ENCODE measurements around the gene BRPF1. TPM values are rescaled to one million over a fixed set of nuclear protein-coding genes. Genes with fewer than 3 reads are reported as not detected.

Gene BRPF1
- total RNA-seq, 2 experiments from 2014 or later, result 23.3 to 25.9 TPM

- ATAC-seq (no peak), DNase-seq (no peak)
- POLR2A ChIA-PET, result no interaction called here
- intact Hi-C loops (cut with DNase I, micrococcal nuclease), result no loop called here
- no peaks in the 10 kb centered on the region for H3K4me1 Mint-ChIP-seq
- peaks cover 35% of the 10 kb centered on the region for H3K36me3 Mint-ChIP-seq (ENCODE audit: low read depth)
- no peak overlapping the region for H3K4me3 Mint-ChIP-seq
- H3K9me3 Mint-ChIP-seq (ENCODE audit: low read depth), result no peaks in the 10 kb centered on the region
- CTCF ChIA-PET, result interaction anchor here (0.6 to 0.7 kb wide), 2 partner anchors 297 to 337 kb away, joined by 3 read pairs; no protein-coding TSS in a partner anchor
- no peak overlapping the region for H3K27ac Mint-ChIP-seq
- H3K27me3 Mint-ChIP-seq, result no peaks in the 10 kb centered on the region
Measured at GRCh38 chr3:9690451-9691450, 40.8 kb upstream of the BRPF1 start.

GRCh38 chr3:9691636-9692035 lies 39.9 kb upstream of the BRPF1 start:
- H3K4me1 Mint-ChIP-seq, result no peaks in the 10 kb centered on the region
- DNase-seq, result no peak
- no peak overlapping the region for H3K27ac Mint-ChIP-seq
- H3K4me3 Mint-ChIP-seq, result no peak overlapping the region
- CTCF ChIA-PET, result interaction anchor here (0.6 to 0.7 kb wide), 2 partner anchors 22 to 25 kb away, joined by 3 read pairs; no protein-coding TSS in a partner anchor
- intact Hi-C loops (cut with DNase I, micrococcal nuclease), result no loop called here
- H3K9me3 Mint-ChIP-seq (ENCODE audit: low read depth), result no peaks in the 10 kb centered on the region
- H3K27me3 Mint-ChIP-seq, result no peaks in the 10 kb centered on the region
- ATAC-seq, result no peak
- POLR2A ChIA-PET, result no interaction called here
- peaks cover 32% of the 10 kb centered on the region for H3K36me3 Mint-ChIP-seq (ENCODE audit: low read depth)

- H3K27me3 Mint-ChIP-seq, result no peaks in the 10 kb centered on the region
- H3K4me3 Mint-ChIP-seq, result no peak overlapping the region
- H3K27ac Mint-ChIP-seq, result no peak overlapping the region
- POLR2A ChIA-PET, result interaction anchor here (0.6 kb wide), 1 partner anchor 37 kb away, joined by 3 read pairs; no protein-coding TSS in a partner anchor
- DNase-seq, result no peak
- H3K4me1 Mint-ChIP-seq, result no peaks in the 10 kb centered on the region
- CTCF ChIA-PET, result interaction anchor here (0.6 to 0.7 kb wide), 2 partner anchors 23 to 25 kb away, joined by 3 read pairs; no protein-coding TSS in a partner anchor
- H3K9me3 Mint-ChIP-seq (ENCODE audit: low read depth), result no peaks in the 10 kb centered on the region
- H3K36me3 Mint-ChIP-seq (ENCODE audit: low read depth), result peaks cover 29% of the 10 kb centered on the region
- intact Hi-C loops (cut with DNase I, micrococcal nuclease), result no loop called here
- no peak for ATAC-seq
Measured at GRCh38 chr3:9692416-9692815, 39.1 kb upstream of the BRPF1 start.

GRCh38 chr3:9695345-9695744 lies 36.2 kb upstream of the BRPF1 start:
- Mint-ChIP-seq H3K36me3 (ENCODE audit: low read depth) (peaks cover 33% of the 10 kb centered on the region), H3K27ac (no peak overlapping the region), H3K9me3 (ENCODE audit: low read depth) (no peaks in the 10 kb centered on the region), H3K4me1 (no peaks in the 10 kb centered on the region), H3K27me3 (no peaks in the 10 kb centered on the region), H3K4me3 (no peak overlapping the region)
- ChIA-PET POLR2A (no interaction called here), CTCF (interaction anchor here (0.7 to 1.2 kb wide), 2 partner anchors 10 to 11 kb away, joined by 3 to 4 read pairs; no protein-coding TSS in a partner anchor)
- no peak for DNase-seq
- intact Hi-C loops (cut with DNase I, micrococcal nuclease), result no loop called here
- ATAC-seq, result no peak

- Mint-ChIP-seq H3K27ac (no peak overlapping the region), H3K4me3 (no peak overlapping the region), H3K27me3 (no peaks in the 10 kb centered on the region), H3K36me3 (ENCODE audit: low read depth) (peaks cover 35% of the 10 kb centered on the region), H3K9me3 (ENCODE audit: low read depth) (no peaks in the 10 kb centered on the region), H3K4me1 (no peaks in the 10 kb centered on the region)
- ATAC-seq, result no peak
- CTCF ChIA-PET, result no interaction called here
- POLR2A ChIA-PET, result no interaction called here
- DNase-seq, result no peak
- intact Hi-C loops (cut with DNase I, micrococcal nuclease), result no loop called here
Measured at GRCh38 chr3:9695746-9696145, 35.8 kb upstream of the BRPF1 start.

GRCh38 chr3:9696480-9697220 lies 34.9 kb upstream of the BRPF1 start:
- no peaks in the 10 kb centered on the region for H3K27me3 Mint-ChIP-seq
- no peak for DNase-seq
- no peak overlapping the region for H3K4me3 Mint-ChIP-seq
- POLR2A ChIA-PET, result no interaction called here
- no peak overlapping the region for H3K27ac Mint-ChIP-seq
- H3K4me1 Mint-ChIP-seq, result no peaks in the 10 kb centered on the region
- no peaks in the 10 kb centered on the region for H3K9me3 Mint-ChIP-seq (ENCODE audit: low read depth)
- H3K36me3 Mint-ChIP-seq (ENCODE audit: low read depth), result peaks cover 36% of the 10 kb centered on the region
- intact Hi-C loops (cut with DNase I, micrococcal nuclease), result no loop called here
- ATAC-seq, result no peak
- CTCF ChIA-PET, result no interaction called here

GRCh38 chr3:9697892-9698291 lies 33.6 kb upstream of the BRPF1 start:
- no peaks in the 10 kb centered on the region for H3K9me3 Mint-ChIP-seq (ENCODE audit: low read depth)

GRCh38 chr3:9698293-9698692 lies 33.2 kb upstream of the BRPF1 start:
- Mint-ChIP-seq H3K9me3 (ENCODE audit: low read depth) (no peaks in the 10 kb centered on the region), H3K4me1 (no peaks in the 10 kb centered on the region), H3K36me3 (ENCODE audit: low read depth) (peaks cover 43% of the 10 kb centered on the region), H3K27me3 (peaks cover 5% of the 10 kb centered on the region), H3K4me3 (no peak overlapping the region), H3K27ac (no peak overlapping the region)
- POLR2A ChIA-PET, result no interaction called here
- no peak for DNase-seq
- intact Hi-C loops (cut with DNase I, micrococcal nuclease), result no loop called here
- CTCF ChIA-PET, result no interaction called here
- ATAC-seq, result no peak

More at GRCh38 chr3:9697892-9698291, 33.6 kb upstream of the BRPF1 start:
- Mint-ChIP-seq H3K4me3 (no peak overlapping the region), H3K27ac (no peak overlapping the region), H3K36me3 (ENCODE audit: low read depth) (peaks cover 40% of the 10 kb centered on the region), H3K4me1 (no peaks in the 10 kb centered on the region), H3K27me3 (peaks cover 2% of the 10 kb centered on the region)
- POLR2A ChIA-PET, result interaction anchor here (0.7 kb wide), 1 partner anchor 10 kb away, joined by 3 read pairs; no protein-coding TSS in a partner anchor
- CTCF ChIA-PET, result no interaction called here
- intact Hi-C loops (cut with DNase I, micrococcal nuclease), result no loop called here
- no peak for ATAC-seq
- no peak for DNase-seq

- ATAC-seq (no peak), DNase-seq (no peak)
- H3K36me3 Mint-ChIP-seq (ENCODE audit: low read depth), result peaks cover 33% of the 10 kb centered on the region
- peaks cover 15% of the 10 kb centered on the region for H3K27me3 Mint-ChIP-seq
- intact Hi-C loops (cut with DNase I, micrococcal nuclease), result no loop called here
- H3K4me1 Mint-ChIP-seq, result peaks cover 9% of the 10 kb centered on the region
- CTCF ChIA-PET, result interaction anchor here (0.7 kb wide), 2 partner anchors 26 to 108 kb away, joined by 3 to 4 read pairs; no protein-coding TSS in a partner anchor
- POLR2A ChIA-PET, result no interaction called here
- H3K9me3 Mint-ChIP-seq (ENCODE audit: low read depth), result no peaks in the 10 kb centered on the region
- H3K27ac Mint-ChIP-seq, result no peak overlapping the region
- no peak overlapping the region for H3K4me3 Mint-ChIP-seq
Measured at GRCh38 chr3:9700536-9700935, 31.0 kb upstream of the BRPF1 start.

GRCh38 chr3:9701006-9701405 lies 30.5 kb upstream of the BRPF1 start:
- intact Hi-C loops (cut with DNase I, micrococcal nuclease), result no loop called here
- Mint-ChIP-seq H3K9me3 (ENCODE audit: low read depth) (no peaks in the 10 kb centered on the region), H3K27ac (no peak overlapping the region), H3K4me1 (peaks cover 9% of the 10 kb centered on the region), H3K36me3 (ENCODE audit: low read depth) (peaks cover 32% of the 10 kb centered on the region), H3K4me3 (no peak overlapping the region), H3K27me3 (peaks cover 15% of the 10 kb centered on the region)
- POLR2A ChIA-PET, result no interaction called here
- CTCF ChIA-PET, result interaction anchor here (0.7 kb wide), 2 partner anchors 26 to 108 kb away, joined by 3 to 4 read pairs; no protein-coding TSS in a partner anchor
- no peak for DNase-seq
- ATAC-seq, result no peak

GRCh38 chr3:9701711-9702110 lies 29.8 kb upstream of the BRPF1 start:
- ChIA-PET POLR2A (no interaction called here), CTCF (interaction anchor here (0.7 kb wide), 1 partner anchor 671 kb away, joined by 4 read pairs; no protein-coding TSS in a partner anchor)
- H3K4me1 Mint-ChIP-seq, result peaks cover 9% of the 10 kb centered on the region
- H3K9me3 Mint-ChIP-seq (ENCODE audit: low read depth), result no peaks in the 10 kb centered on the region
- no peak overlapping the region for H3K27ac Mint-ChIP-seq
- DNase-seq, result no peak
- intact Hi-C loops (cut with DNase I, micrococcal nuclease), result no loop called here
- peaks cover 30% of the 10 kb centered on the region for H3K36me3 Mint-ChIP-seq (ENCODE audit: low read depth)
- peaks cover 20% of the 10 kb centered on the region for H3K27me3 Mint-ChIP-seq
- no peak for ATAC-seq
- no peak overlapping the region for H3K4me3 Mint-ChIP-seq
